ENCODE data around the gene CASP2.

CASP2 gene

GRCh38 chr7:143279186-143280098, 8.7 kb upstream of the CASP2 start:
- no peak overlapping the region for H3K27ac ChIP-seq (ENCODE audit: low read depth, low read length)
- H3K36me3 ChIP-seq (ENCODE audit: low read length): no peaks in the 10 kb centered on the region
- H3F3A ChIP-seq (ENCODE audit: insufficient read depth): no peaks in the 10 kb centered on the region
- TF ChIP-seq CTCF (IDR thresholded peaks at IDR 0.05; ENCODE audit: insufficient read depth, low read length, poor library complexity, severe bottlenecking) (no peak), EZH2phosphoT487 (conservative IDR thresholded peaks at IDR 0.05; ENCODE audit: low read length) (no peak)
- no peaks in the 10 kb centered on the region for H3K27me3 ChIP-seq (ENCODE audit: low read length)
- H3K9me3 ChIP-seq (ENCODE audit: insufficient read depth, low read length): no peaks in the 10 kb centered on the region
- no peaks in the 10 kb centered on the region for H3K9me2 ChIP-seq (replicated peaks; ENCODE audit: insufficient read depth, low read length)
- H3K4me3 ChIP-seq (ENCODE audit: insufficient read depth, low read length, poor library complexity, severe bottlenecking): no peak overlapping the region
- H3K79me2 ChIP-seq (ENCODE audit: insufficient read depth, low read length): no peaks in the 10 kb centered on the region
- H3K9ac ChIP-seq (ENCODE audit: low read length): no peak overlapping the region
- no peak overlapping the region for H2AFZ ChIP-seq (ENCODE audit: low read depth, low read length, severe bottlenecking)
- H4K20me1 ChIP-seq (ENCODE audit: low read depth, low read length): no peaks in the 10 kb centered on the region
- H3K4me2 ChIP-seq (ENCODE audit: low read depth, low read length, poor library complexity, severe bottlenecking): no peak overlapping the region

- H4K20me1 ChIP-seq (ENCODE audit: low read depth, low read length): no peaks in the 10 kb centered on the region
- no peaks in the 10 kb centered on the region for H3K9me3 ChIP-seq (ENCODE audit: insufficient read depth, low read length)
- TF ChIP-seq EZH2phosphoT487 (conservative IDR thresholded peaks at IDR 0.05; ENCODE audit: low read length) (no peak), CTCF (IDR thresholded peaks at IDR 0.05; ENCODE audit: insufficient read depth, low read length, poor library complexity, severe bottlenecking) (no peak)
- H3K36me3 ChIP-seq (ENCODE audit: low read length): no peaks in the 10 kb centered on the region
- no peaks in the 10 kb centered on the region for H3F3A ChIP-seq (ENCODE audit: insufficient read depth)
- H3K4me3 ChIP-seq (ENCODE audit: insufficient read depth, low read length, poor library complexity, severe bottlenecking): no peak overlapping the region
- no peaks in the 10 kb centered on the region for H3K79me2 ChIP-seq (ENCODE audit: insufficient read depth, low read length)
- H3K9me2 ChIP-seq (replicated peaks; ENCODE audit: insufficient read depth, low read length): no peaks in the 10 kb centered on the region
- H3K4me2 ChIP-seq (ENCODE audit: low read depth, low read length, poor library complexity, severe bottlenecking): no peak overlapping the region
- H2AFZ ChIP-seq (ENCODE audit: low read depth, low read length, severe bottlenecking): no peak overlapping the region
- H3K27ac ChIP-seq (ENCODE audit: low read depth, low read length): no peak overlapping the region
- H3K27me3 ChIP-seq (ENCODE audit: low read length): no peaks in the 10 kb centered on the region
- no peak overlapping the region for H3K9ac ChIP-seq (ENCODE audit: low read length)
Measured at GRCh38 chr7:143280160-143280559, 8.0 kb upstream of the CASP2 start.

GRCh38 chr7:143280566-143280965, 7.6 kb upstream of the CASP2 start:
- H3K4me3 ChIP-seq (ENCODE audit: insufficient read depth, low read length, poor library complexity, severe bottlenecking): no peak overlapping the region
- H3K36me3 ChIP-seq (ENCODE audit: low read length): no peaks in the 10 kb centered on the region
- H3K9me2 ChIP-seq (replicated peaks; ENCODE audit: insufficient read depth, low read length): no peaks in the 10 kb centered on the region
- H3K27me3 ChIP-seq (ENCODE audit: low read length): no peaks in the 10 kb centered on the region
- no peaks in the 10 kb centered on the region for H3F3A ChIP-seq (ENCODE audit: insufficient read depth)
- no peaks in the 10 kb centered on the region for H3K79me2 ChIP-seq (ENCODE audit: insufficient read depth, low read length)
- no peak overlapping the region for H2AFZ ChIP-seq (ENCODE audit: low read depth, low read length, severe bottlenecking)
- no peak overlapping the region for H3K4me2 ChIP-seq (ENCODE audit: low read depth, low read length, poor library complexity, severe bottlenecking)
- H3K9me3 ChIP-seq (ENCODE audit: insufficient read depth, low read length): no peaks in the 10 kb centered on the region
- TF ChIP-seq EZH2phosphoT487 (conservative IDR thresholded peaks at IDR 0.05; ENCODE audit: low read length): no peak
- TF ChIP-seq CTCF (IDR thresholded peaks at IDR 0.05; ENCODE audit: insufficient read depth, low read length, poor library complexity, severe bottlenecking): no peak
- H4K20me1 ChIP-seq (ENCODE audit: low read depth, low read length): no peaks in the 10 kb centered on the region
- no peak overlapping the region for H3K27ac ChIP-seq (ENCODE audit: low read depth, low read length)
- no peak overlapping the region for H3K9ac ChIP-seq (ENCODE audit: low read length)

Measured in SU-DHL-6 (cell line).